GM19238 (cell line): ENCODE data around the gene LY9.
"Not testable (repeated sequence)": the region's sequence is repeated elsewhere in the genome, so short reads cannot be mapped to it uniquely, and the experiment has no call there.

ENCODE experiments used
- DNase-seq: peaks from one replicate; pipeline ENCODE4 v3.0.0; 2011; ENCODE audit warnings: low spot score; ENCODE audit not compliant: insufficient read length

The LY9 gene

GRCh38 chr1:160863774-160864131 is 67.8 kb downstream of the LY9 start:
- no peak for DNase-seq

GRCh38 chr1:160864173-160864572 is 68.2 kb downstream of the LY9 start:
- no peak for DNase-seq

- no peak for DNase-seq
These were observed 69.4 kb downstream of the LY9 start for GRCh38 chr1:160865337-160865736.

GRCh38 chr1:160866001-160866694 is 70.2 kb downstream of the LY9 start:
- DNase-seq = no peak

GRCh38 chr1:160866695-160867260 is 70.8 kb downstream of the LY9 start:
- DNase-seq = no peak

- not testable (repeated sequence) for DNase-seq
These were observed 71.7 kb downstream of the LY9 start for GRCh38 chr1:160867651-160868050.

- DNase-seq = no peak
These were observed 72.2 kb downstream of the LY9 start for GRCh38 chr1:160868141-160868540.

GRCh38 chr1:160874935-160875334 is 79.0 kb downstream of the LY9 start:
- no peak for DNase-seq

- not testable (repeated sequence) for DNase-seq
These were observed 79.6 kb downstream of the LY9 start for GRCh38 chr1:160875591-160875990.

- no peak for DNase-seq
These were observed 80.3 kb downstream of the LY9 start for GRCh38 chr1:160876311-160876710.

GRCh38 chr1:160877221-160877620 is 81.2 kb downstream of the LY9 start:
- DNase-seq = no peak
